GM12874 (cell line): ENCODE measurements around the gene RMC1.

Experiments used
- CTCF ChIP-seq: IDR thresholded peaks from 2 replicates; pipeline ENCODE4 v1.5.1; 2011; ENCODE audit warnings: low read depth, mild to moderate bottlenecking, control low read depth, low read length, moderate library complexity; ENCODE audit not compliant: insufficient read depth

Gene RMC1

GRCh38 chr18:23575309-23575651, 72.0 kb downstream of the RMC1 start:
- no peak for TF ChIP-seq CTCF

GRCh38 chr18:23578067-23578701, 74.9 kb downstream of the RMC1 start:
- TF ChIP-seq CTCF: no peak

- no peak for TF ChIP-seq CTCF
Measured at GRCh38 chr18:23578891-23579653, 75.8 kb downstream of the RMC1 start.

GRCh38 chr18:23580677-23581367, 77.5 kb downstream of the RMC1 start:
- TF ChIP-seq CTCF: no peak
